BE2C (cell line): ENCODE measurements around the gene EEIG2.
A peak's percentile ranks its signal among the peaks of the same experiment; 100 is the strongest.

ENCODE experiments used
- DNase-seq: peaks from one replicate; pipeline ENCODE4 v3.0.0-alpha.2; 2020
- H3K27me3 ChIP-seq: fragments of 250-450 bp; sonication (Bioruptor Pico); 2 replicates; pipeline ENCODE4 v1.5.1; 2020; ENCODE audit warnings: mild to moderate bottlenecking
- H3K36me3 ChIP-seq: fragments of 250-450 bp; sonication (Bioruptor Pico); 2 replicates; pipeline ENCODE4 v1.5.1; 2020; ENCODE audit warnings: mild to moderate bottlenecking
- H3K4me1 ChIP-seq: fragments of 250-450 bp; sonication (Bioruptor Pico); 2 replicates; pipeline ENCODE4 v1.5.1; 2020
- H3K4me3 ChIP-seq: 2 replicates; pipeline ENCODE4 v1.5.1; 2011; ENCODE audit warnings: low read depth, low read length
- H3K9me3 ChIP-seq: fragments of 250-450 bp; sonication (Bioruptor Pico); 2 replicates; pipeline ENCODE4 v1.5.1; 2020
- TF ChIP-seq, protein P1 (sequence below): IDR thresholded peaks from 2 replicates; pipeline ENCODE4 v1.5.1; 2012; ENCODE audit warnings: mild to moderate bottlenecking, low read depth, low read length

Gene EEIG2

DNA sequence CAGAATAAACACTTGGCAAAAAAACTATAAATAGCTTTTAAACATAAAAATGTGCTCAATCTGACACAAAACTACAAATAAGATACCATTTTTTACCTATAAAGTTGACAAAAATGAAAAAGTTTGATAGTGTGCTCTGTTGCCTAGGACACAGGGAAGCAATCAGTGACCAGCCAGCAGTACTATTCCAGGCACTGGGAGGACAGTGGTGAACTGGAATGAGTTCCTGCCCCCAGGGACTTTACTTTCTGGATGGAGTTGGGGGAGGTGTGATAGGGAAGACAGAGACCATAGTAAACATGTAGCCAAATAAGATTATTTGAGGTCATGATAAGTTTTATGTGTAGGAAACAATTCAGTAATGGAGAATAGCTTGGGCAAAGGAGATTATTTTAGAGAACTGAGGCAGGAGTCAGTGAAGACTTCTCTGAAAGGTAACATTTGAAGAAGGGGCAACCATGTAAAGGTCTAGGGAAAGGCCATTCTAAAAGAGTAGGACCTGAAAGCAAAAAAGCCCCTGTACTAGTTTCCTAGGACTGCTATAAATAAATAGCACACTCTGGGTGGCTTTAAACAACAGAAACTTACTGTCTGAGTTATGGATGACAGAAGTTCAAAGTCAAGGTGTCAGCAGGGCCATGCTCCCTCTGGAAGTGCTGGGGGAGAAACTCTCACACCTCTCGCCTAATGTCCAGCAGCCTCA is 42.0 kb downstream of the EEIG2 start:
- peaks cover 16% of the 10 kb centered on the region for H3K4me1 ChIP-seq
- TF ChIP-seq, protein P1, sequence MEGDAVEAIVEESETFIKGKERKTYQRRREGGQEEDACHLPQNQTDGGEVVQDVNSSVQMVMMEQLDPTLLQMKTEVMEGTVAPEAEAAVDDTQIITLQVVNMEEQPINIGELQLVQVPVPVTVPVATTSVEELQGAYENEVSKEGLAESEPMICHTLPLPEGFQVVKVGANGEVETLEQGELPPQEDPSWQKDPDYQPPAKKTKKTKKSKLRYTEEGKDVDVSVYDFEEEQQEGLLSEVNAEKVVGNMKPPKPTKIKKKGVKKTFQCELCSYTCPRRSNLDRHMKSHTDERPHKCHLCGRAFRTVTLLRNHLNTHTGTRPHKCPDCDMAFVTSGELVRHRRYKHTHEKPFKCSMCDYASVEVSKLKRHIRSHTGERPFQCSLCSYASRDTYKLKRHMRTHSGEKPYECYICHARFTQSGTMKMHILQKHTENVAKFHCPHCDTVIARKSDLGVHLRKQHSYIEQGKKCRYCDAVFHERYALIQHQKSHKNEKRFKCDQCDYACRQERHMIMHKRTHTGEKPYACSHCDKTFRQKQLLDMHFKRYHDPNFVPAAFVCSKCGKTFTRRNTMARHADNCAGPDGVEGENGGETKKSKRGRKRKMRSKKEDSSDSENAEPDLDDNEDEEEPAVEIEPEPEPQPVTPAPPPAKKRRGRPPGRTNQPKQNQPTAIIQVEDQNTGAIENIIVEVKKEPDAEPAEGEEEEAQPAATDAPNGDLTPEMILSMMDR: no peak
- DNase-seq: peak; percentile 57
- H3K27me3 ChIP-seq: no peaks in the 10 kb centered on the region
- H3K4me3 ChIP-seq: no peak overlapping the region
- no peaks in the 10 kb centered on the region for H3K36me3 ChIP-seq
- no peaks in the 10 kb centered on the region for H3K9me3 ChIP-seq

DNA sequence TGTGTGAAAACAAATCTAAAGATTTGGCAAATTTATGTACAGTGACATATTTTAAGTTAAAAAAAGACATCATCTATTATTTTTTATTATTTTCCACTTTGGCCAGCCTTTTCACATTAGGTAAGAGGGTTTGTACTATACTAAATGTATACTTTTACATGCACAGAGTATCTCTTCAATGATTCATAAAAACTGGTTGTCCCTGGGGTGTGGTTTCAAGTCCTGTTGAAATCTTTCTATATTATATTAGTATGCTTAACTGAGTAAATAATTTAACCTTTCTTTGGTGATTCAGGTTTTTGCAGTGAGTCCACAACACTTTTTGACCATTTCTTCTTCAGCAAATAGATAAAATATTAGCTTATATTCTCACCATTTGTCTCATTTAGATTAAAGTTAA is 45.7 kb downstream of the EEIG2 start:
- H3K4me3 ChIP-seq: no peak overlapping the region
- TF ChIP-seq, protein P1: no peak
- peaks cover 6% of the 10 kb centered on the region; the same call in 1 of the 2 replicates for H3K4me1 ChIP-seq
- no peaks in the 10 kb centered on the region for H3K9me3 ChIP-seq
- H3K36me3 ChIP-seq: no peaks in the 10 kb centered on the region
- no peak for DNase-seq
- no peaks in the 10 kb centered on the region for H3K27me3 ChIP-seq

DNA sequence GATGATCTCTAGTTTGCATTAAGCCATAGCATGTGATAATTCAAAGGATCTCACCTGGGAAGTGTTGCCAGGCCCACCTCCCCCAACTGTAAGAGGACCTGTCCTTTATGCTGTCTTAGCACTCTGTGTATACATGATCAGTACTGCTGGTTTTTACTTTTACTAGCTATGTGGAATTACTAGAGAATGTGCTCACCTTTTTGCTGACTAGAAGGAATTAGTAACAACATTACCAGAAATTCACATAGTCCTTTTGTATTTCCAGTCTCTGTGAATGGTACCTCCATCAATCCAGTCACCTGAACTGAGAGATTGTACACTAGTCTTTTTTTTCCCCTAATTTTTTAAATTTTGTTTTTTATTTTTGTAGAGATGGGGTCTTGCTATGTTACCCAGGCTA is 46.6 kb downstream of the EEIG2 start:
- H3K27me3 ChIP-seq: no peaks in the 10 kb centered on the region
- H3K36me3 ChIP-seq: no peaks in the 10 kb centered on the region
- TF ChIP-seq, protein P1: no peak
- H3K4me1 ChIP-seq: peaks cover 6% of the 10 kb centered on the region; the same call in 1 of the 2 replicates
- no peak overlapping the region for H3K4me3 ChIP-seq
- no peaks in the 10 kb centered on the region for H3K9me3 ChIP-seq
- no peak for DNase-seq

DNA sequence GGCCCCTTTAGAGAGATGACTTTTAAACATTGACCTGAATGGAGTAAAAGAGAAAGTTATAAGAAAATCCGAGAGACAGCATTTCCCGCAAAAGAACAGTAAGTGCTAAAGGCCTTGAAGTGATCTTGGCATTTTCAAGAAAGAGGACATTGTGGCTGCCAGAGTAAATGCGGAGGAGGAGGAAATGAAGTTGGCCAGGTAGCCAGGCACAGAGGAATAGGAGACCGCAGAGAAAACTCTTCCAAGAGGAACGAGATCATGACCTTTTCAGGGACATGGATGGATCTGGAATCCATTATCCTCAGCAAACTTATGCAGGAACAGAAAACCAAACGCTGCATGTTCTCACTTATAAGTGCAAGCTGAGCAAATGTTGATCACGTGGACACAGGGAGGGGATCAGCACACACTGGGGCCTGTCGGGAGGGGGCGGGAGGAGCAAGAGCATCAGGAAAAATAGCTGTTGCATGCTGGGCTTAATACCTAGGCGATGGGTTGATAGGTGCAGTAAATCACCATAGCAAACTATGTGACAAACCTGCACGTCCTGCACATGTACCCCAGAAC is 49.7 kb downstream of the EEIG2 start:
- no peaks in the 10 kb centered on the region for H3K4me1 ChIP-seq
- no peak overlapping the region for H3K4me3 ChIP-seq
- no peak for DNase-seq
- H3K27me3 ChIP-seq: no peaks in the 10 kb centered on the region
- H3K36me3 ChIP-seq: no peaks in the 10 kb centered on the region
- no peaks in the 10 kb centered on the region for H3K9me3 ChIP-seq
- TF ChIP-seq, protein P1: no peak
